ENCODE measurements around the gene VSTM4. TPM values are rescaled to one million over a fixed set of nuclear protein-coding genes. Genes with fewer than 3 reads are reported as not detected.

VSTM4 gene
- total RNA-seq, 1 experiment from 2014 or later: 0.13 TPM

DNA sequence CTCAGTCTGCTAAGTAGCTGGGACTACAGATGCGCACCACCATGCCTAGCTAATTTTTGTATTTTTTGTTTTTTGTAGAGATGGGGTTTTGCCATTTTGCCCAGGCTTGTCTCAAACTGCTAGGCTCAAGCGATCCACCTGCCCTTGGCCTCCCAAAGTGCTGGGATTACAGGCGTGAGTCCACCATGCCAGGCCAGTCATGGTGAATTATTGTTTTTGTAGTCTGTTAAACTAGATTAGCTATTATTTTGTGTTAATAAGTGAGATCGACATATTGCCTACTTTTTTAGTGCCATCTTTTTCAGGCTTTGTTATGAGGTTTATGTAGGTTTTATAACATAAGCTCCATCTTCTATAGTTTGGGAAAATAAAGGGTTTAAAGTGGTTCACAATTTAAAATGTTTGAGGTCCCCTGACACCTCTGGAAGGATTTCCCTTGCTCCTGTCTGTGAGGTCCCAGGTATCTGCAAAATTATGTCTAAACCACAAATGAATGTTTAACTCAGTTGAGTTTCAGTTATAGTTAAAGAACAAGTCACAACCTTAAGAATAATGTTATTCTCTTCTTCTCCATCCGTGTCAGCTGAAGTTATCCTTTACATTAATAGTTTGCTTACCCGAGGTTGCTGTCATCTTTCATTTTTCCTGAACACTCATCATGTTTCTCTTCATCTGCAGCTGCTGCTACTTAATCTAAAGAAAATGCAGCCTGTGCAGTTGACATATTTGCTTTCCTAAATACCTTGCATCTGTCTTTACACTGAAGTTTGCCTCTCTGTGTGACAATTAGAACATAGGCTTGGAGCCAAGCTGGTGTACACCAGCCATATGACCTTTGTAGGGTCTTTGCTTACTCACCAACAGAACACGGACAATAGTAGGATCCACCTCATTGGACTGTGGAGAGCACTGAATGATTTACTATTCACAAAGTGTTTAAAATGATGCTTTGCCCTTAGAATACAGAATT is 8.9 kb upstream of the VSTM4 start:
- in situ Hi-C loops (cut with HindIII; ENCODE audit: low pct_unique_long_range_greater_than_20kb, low sequenced_read_pairs) (no loop called here), intact Hi-C loops (cut with micrococcal nuclease; ENCODE audit: unreplicated experiment) (no loop called here)
- BruUV-seq (replicated peaks): no TSS peak
- H3K27me3 ChIP-seq (ENCODE audit: control insufficient read depth, insufficient read depth, low read length): peaks cover 7% of the 10 kb centered on the region; the same call in 1 of the 2 replicates
- no peak for TF ChIP-seq SIN3A (IDR thresholded peaks at IDR 0.05; ENCODE audit: borderline replicate concordance, insufficient read depth, low read depth, low read length)
- TF ChIP-seq POLR2AphosphoS5 (IDR thresholded peaks at IDR 0.05; ENCODE audit: low read depth, low read length): no peak
- no peak for TF ChIP-seq TCF7L2 (IDR thresholded peaks at IDR 0.05; ENCODE audit: low read depth, low read length)
- TF ChIP-seq, protein P1, sequence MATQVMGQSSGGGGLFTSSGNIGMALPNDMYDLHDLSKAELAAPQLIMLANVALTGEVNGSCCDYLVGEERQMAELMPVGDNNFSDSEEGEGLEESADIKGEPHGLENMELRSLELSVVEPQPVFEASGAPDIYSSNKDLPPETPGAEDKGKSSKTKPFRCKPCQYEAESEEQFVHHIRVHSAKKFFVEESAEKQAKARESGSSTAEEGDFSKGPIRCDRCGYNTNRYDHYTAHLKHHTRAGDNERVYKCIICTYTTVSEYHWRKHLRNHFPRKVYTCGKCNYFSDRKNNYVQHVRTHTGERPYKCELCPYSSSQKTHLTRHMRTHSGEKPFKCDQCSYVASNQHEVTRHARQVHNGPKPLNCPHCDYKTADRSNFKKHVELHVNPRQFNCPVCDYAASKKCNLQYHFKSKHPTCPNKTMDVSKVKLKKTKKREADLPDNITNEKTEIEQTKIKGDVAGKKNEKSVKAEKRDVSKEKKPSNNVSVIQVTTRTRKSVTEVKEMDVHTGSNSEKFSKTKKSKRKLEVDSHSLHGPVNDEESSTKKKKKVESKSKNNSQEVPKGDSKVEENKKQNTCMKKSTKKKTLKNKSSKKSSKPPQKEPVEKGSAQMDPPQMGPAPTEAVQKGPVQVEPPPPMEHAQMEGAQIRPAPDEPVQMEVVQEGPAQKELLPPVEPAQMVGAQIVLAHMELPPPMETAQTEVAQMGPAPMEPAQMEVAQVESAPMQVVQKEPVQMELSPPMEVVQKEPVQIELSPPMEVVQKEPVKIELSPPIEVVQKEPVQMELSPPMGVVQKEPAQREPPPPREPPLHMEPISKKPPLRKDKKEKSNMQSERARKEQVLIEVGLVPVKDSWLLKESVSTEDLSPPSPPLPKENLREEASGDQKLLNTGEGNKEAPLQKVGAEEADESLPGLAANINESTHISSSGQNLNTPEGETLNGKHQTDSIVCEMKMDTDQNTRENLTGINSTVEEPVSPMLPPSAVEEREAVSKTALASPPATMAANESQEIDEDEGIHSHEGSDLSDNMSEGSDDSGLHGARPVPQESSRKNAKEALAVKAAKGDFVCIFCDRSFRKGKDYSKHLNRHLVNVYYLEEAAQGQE (IDR thresholded peaks at IDR 0.05; ENCODE audit: insufficient read depth in 1 of 2, low read depth in 2 of 2, low read length in 1 of 2): no peak
- TF ChIP-seq CTCF (IDR thresholded peaks at IDR 0.05): no peak
- H3K4me3 ChIP-seq (ENCODE audit: low read depth in 2 of 2, low read length in 2 of 2): no peak overlapping the region
- no peak overlapping the region for H3K27ac ChIP-seq (ENCODE audit: low read length)
- no peaks in the 10 kb centered on the region for H3K36me3 ChIP-seq (ENCODE audit: control insufficient read depth, insufficient read depth, low read length)
- ChIA-PET POLR2A (no interaction called here), CTCF (no interaction called here)
- no peak for ATAC-seq
- H3K4me1 ChIP-seq (ENCODE audit: control insufficient read depth, insufficient read depth, low read length): no peaks in the 10 kb centered on the region
- H3K9me3 ChIP-seq (ENCODE audit: control insufficient read depth, insufficient read depth, low read depth, low read length): no peaks in the 10 kb centered on the region
- DNase-seq (ENCODE audit: low read depth, low spot score): no peak

DNA sequence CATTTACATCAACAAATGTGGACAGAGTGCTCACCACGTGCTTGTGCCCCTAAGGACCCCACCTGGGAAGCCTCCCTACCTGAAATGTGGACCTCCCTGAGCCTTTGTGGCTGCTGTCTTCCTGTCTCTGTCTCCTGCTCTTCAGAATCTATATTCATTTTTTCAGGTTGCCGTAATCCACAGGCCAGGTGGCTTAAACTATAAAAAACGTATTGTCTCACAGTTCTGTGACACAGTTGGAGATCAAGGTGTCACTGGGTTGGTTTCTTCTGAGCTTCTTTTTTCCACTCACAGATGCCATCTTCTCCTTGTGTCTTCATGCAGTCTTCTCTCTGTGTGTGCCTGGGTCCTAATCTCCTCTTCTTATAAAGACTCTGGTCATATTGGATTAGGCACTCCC is 5.6 kb upstream of the VSTM4 start:
- no peak for ATAC-seq
- ChIA-PET POLR2A (no interaction called here), CTCF (no interaction called here)
- intact Hi-C loops (cut with micrococcal nuclease; ENCODE audit: unreplicated experiment) (no loop called here), in situ Hi-C loops (cut with HindIII; ENCODE audit: low pct_unique_long_range_greater_than_20kb, low sequenced_read_pairs) (no loop called here)
- Histone ChIP-seq H3K27me3 (ENCODE audit: control insufficient read depth, insufficient read depth, low read length) (peaks cover 11% of the 10 kb centered on the region; the same call in 1 of the 2 replicates), H3K4me3 (ENCODE audit: low read depth in 2 of 2, low read length in 2 of 2) (no peak overlapping the region), H3K9me3 (ENCODE audit: control insufficient read depth, insufficient read depth, low read depth, low read length) (no peaks in the 10 kb centered on the region), H3K4me1 (ENCODE audit: control insufficient read depth, insufficient read depth, low read length) (no peaks in the 10 kb centered on the region), H3K27ac (ENCODE audit: low read length) (no peak overlapping the region), H3K36me3 (ENCODE audit: control insufficient read depth, insufficient read depth, low read length) (no peaks in the 10 kb centered on the region)
- DNase-seq (ENCODE audit: low read depth, low spot score): no peak
- TF ChIP-seq TCF7L2 (IDR thresholded peaks at IDR 0.05; ENCODE audit: low read depth, low read length) (no peak), CTCF (IDR thresholded peaks at IDR 0.05) (no peak), SIN3A (IDR thresholded peaks at IDR 0.05; ENCODE audit: borderline replicate concordance, insufficient read depth, low read depth, low read length) (no peak), POLR2AphosphoS5 (IDR thresholded peaks at IDR 0.05; ENCODE audit: low read depth, low read length) (no peak)
- TF ChIP-seq, protein P1 (IDR thresholded peaks at IDR 0.05; ENCODE audit: insufficient read depth in 1 of 2, low read depth in 2 of 2, low read length in 1 of 2): no peak
- BruUV-seq (replicated peaks): no TSS peak
